Mucosa of descending colon (tissue), 3 donors: ENCODE results near the gene NDUFAF4. TPM values are rescaled to one million over a fixed set of nuclear protein-coding genes. Genes with fewer than 3 reads are reported as not detected.

Experiments
- ATAC-seq: fragments of 200-7000 bp; cut with Tn5 transposase; one replicate; pipeline ENCODE4 v1.9.1; 2020; ENCODE audit warnings: mild to moderate bottlenecking, moderate library complexity
- DNase-seq, 3 donors: peaks; one replicate each; pipeline ENCODE4 v3.0.0-alpha.2; 2020
- H3K36me3 ChIP-seq: fragments of 200-600 bp; one replicate; pipeline ENCODE4 v1.8.0; 2021; ENCODE audit warnings: low read depth, mild to moderate bottlenecking
- H3K4me1 ChIP-seq: fragments of 200-600 bp; one replicate; pipeline ENCODE4 v1.8.0; 2021; ENCODE audit warnings: low read depth, mild to moderate bottlenecking
- H3K4me3 ChIP-seq: fragments of 200-600 bp; one replicate; pipeline ENCODE4 v1.8.0; 2021; ENCODE audit warnings: mild to moderate bottlenecking
- H3K9me3 ChIP-seq: fragments of 200-600 bp; one replicate; pipeline ENCODE4 v1.8.0; 2021; ENCODE audit warnings: mild to moderate bottlenecking
- CTCF ChIP-seq: fragments of 200-600 bp; IDR thresholded peaks from one replicate; pipeline ENCODE4 v1.8.0; 2022; ENCODE audit warnings: antibody characterized with exemption, mild to moderate bottlenecking
- intact Hi-C, 2 donors: fragments of 100-400 bp; cut with DNase I in 1 of 2; cut with micrococcal nuclease in 1 of 2; formaldehyde crosslinking; loops; one replicate each; pipeline versions ENCODE4 v1.11.0 to v1.11.1; 2022; cut with DNase I, micrococcal nuclease
- total RNA-seq, 3 donors: library from RNA; stranded (reverse); fragmentation: NEBNext Ultra II Directional in 2 of 3; extraction: Animal tissue kit (Norgen Biotek cat#: 25700) in 2 of 3; gene quantifications; one replicate each; pipeline versions ENCODE4 v1.2.1 to v1.2.4, GENCODE V29; 2021 to 2023
- donor health status: DM: no; HTN: no; CAD: no; lungs with moderate emphysema.
- donor health status: DM: no; HTN: no; CAD: no.
- donor health status: DM: no; HTN: yes; CAD: no.

NDUFAF4 gene
- total RNA-seq, 3 donors from 2014 or later: 34.1 to 39.7 (median 37.0) TPM

GRCh38 chr6:96926425-96926824 lies 28.7 kb upstream of the NDUFAF4 start:
- Histone ChIP-seq H3K4me3 (no peak overlapping the region), H3K9me3 (no peaks in the 10 kb centered on the region), H3K4me1 (peaks cover 3% of the 10 kb centered on the region), H3K36me3 (no peaks in the 10 kb centered on the region)
- TF ChIP-seq CTCF: no peak
- intact Hi-C loops: no loop called here
- DNase-seq (no peak), ATAC-seq (no peak)

- intact Hi-C loops: no loop called here
- Histone ChIP-seq H3K4me1 (peaks cover 3% of the 10 kb centered on the region), H3K9me3 (no peaks in the 10 kb centered on the region), H3K36me3 (no peaks in the 10 kb centered on the region), H3K4me3 (no peak overlapping the region)
- no peak for TF ChIP-seq CTCF
- DNase-seq (no peak), ATAC-seq (no peak)
Observed at GRCh38 chr6:96925290-96925687, 27.6 kb upstream of the NDUFAF4 start.

- no peak for TF ChIP-seq CTCF
- H3K4me3 ChIP-seq: peak overlapping the region; percentile 35
- H3K9me3 ChIP-seq: no peaks in the 10 kb centered on the region
- intact Hi-C loops: no loop called here
- ATAC-seq (peak; percentile 25), DNase-seq (no peak)
- H3K36me3 ChIP-seq: no peaks in the 10 kb centered on the region
- H3K4me1 ChIP-seq: peaks cover 3% of the 10 kb centered on the region
Observed at GRCh38 chr6:96923871-96924493, 26.3 kb upstream of the NDUFAF4 start.

GRCh38 chr6:96923400-96923799 lies 25.7 kb upstream of the NDUFAF4 start:
- no peak for TF ChIP-seq CTCF
- peaks cover 3% of the 10 kb centered on the region for H3K4me1 ChIP-seq
- H3K36me3 ChIP-seq: no peaks in the 10 kb centered on the region
- ATAC-seq: no peak
- no peak for DNase-seq
- no peak overlapping the region for H3K4me3 ChIP-seq
- intact Hi-C loops: no loop called here
- H3K9me3 ChIP-seq: no peaks in the 10 kb centered on the region

GRCh38 chr6:96917098-96917497 lies 19.4 kb upstream of the NDUFAF4 start:
- no peak overlapping the region for H3K4me3 ChIP-seq
- DNase-seq (no peak), ATAC-seq (no peak)
- H3K36me3 ChIP-seq: no peaks in the 10 kb centered on the region
- no peaks in the 10 kb centered on the region for H3K9me3 ChIP-seq
- TF ChIP-seq CTCF: no peak
- intact Hi-C loops: no loop called here
- no peaks in the 10 kb centered on the region for H3K4me1 ChIP-seq

GRCh38 chr6:96913621-96914020 lies 15.9 kb upstream of the NDUFAF4 start:
- Histone ChIP-seq H3K9me3 (no peaks in the 10 kb centered on the region), H3K4me3 (no peak overlapping the region), H3K36me3 (no peaks in the 10 kb centered on the region), H3K4me1 (no peaks in the 10 kb centered on the region)
- no peak for ATAC-seq
- intact Hi-C loops: no loop called here
- DNase-seq: no peak
- no peak for TF ChIP-seq CTCF
